Astrocyte of the cerebellum (primary cell): ENCODE measurements around the gene NKX2-2.

Experiments used
- DNase-seq: peaks from one replicate; pipeline ENCODE4 v3.0.0-alpha.2; 2011; ENCODE audit warnings: low read depth
- H3K4me3 ChIP-seq: 2 replicates; pipeline ENCODE4 v1.5.1; 2011; ENCODE audit warnings: mild to moderate bottlenecking, low read depth, low read length, moderate library complexity
- CTCF ChIP-seq: IDR thresholded peaks from 2 replicates; pipeline ENCODE4 v1.5.1; 2012; ENCODE audit warnings: low read length, low read depth, moderate library complexity, mild to moderate bottlenecking; ENCODE audit errors: missing control alignments
- in situ Hi-C: cut with HindIII; loops from 2 replicates; pipeline ENCODE4 v1.10.0; 2017; ENCODE audit warnings: low sequenced_read_pairs

NKX2-2 gene

GRCh38 chr20:21518292-21518991 lies 4.6 kb upstream of the NKX2-2 start:
- in situ Hi-C loops: no loop called here
- TF ChIP-seq CTCF: no peak
- no peak overlapping the region for H3K4me3 ChIP-seq
- DNase-seq: no peak

GRCh38 chr20:21517566-21518277 lies 3.9 kb upstream of the NKX2-2 start:
- H3K4me3 ChIP-seq: no peak overlapping the region
- no peak for DNase-seq
- TF ChIP-seq CTCF: no peak
- in situ Hi-C loops: no loop called here

GRCh38 chr20:21516861-21517565 lies 3.1 kb upstream of the NKX2-2 start:
- TF ChIP-seq CTCF: no peak
- DNase-seq: no peak
- H3K4me3 ChIP-seq: no peak overlapping the region
- in situ Hi-C loops: no loop called here

- in situ Hi-C loops: no loop called here
- no peak for TF ChIP-seq CTCF
Observed at GRCh38 chr20:21516180-21516567, 2.3 kb upstream of the NKX2-2 start.

GRCh38 chr20:21515300-21516179 lies 1.7 kb upstream of the NKX2-2 start:
- DNase-seq: no peak
- no peak for TF ChIP-seq CTCF
- H3K4me3 ChIP-seq: no peak overlapping the region
- in situ Hi-C loops: no loop called here

More at GRCh38 chr20:21516180-21516567, 2.3 kb upstream of the NKX2-2 start:
- no peak overlapping the region for H3K4me3 ChIP-seq
- DNase-seq: no peak
